Neural progenitor cell (in vitro differentiated cells): Measurements from ENCODE around the gene LSM6. TPM values are rescaled to one million over a fixed set of nuclear protein-coding genes. Genes with fewer than 3 reads are reported as not detected.

Experiments used
- DNase-seq: peaks from one replicate; pipeline ENCODE4 v3.0.0-alpha.2; 2016; ENCODE audit warnings: low spot score
- H2AFZ ChIP-seq: fragments of 200-600 bp; sonication (generic); replicated peaks from 2 replicates; pipeline ENCODE4 v1.6.1; 2016; ENCODE audit warnings: antibody characterized with exemption
- H3F3A ChIP-seq: fragments of 200-600 bp; sonication (generic); 2 replicates; pipeline ENCODE4 v1.6.1; 2016; ENCODE audit warnings: antibody characterized with exemption, low read depth
- H3K27ac ChIP-seq: fragments of 200-600 bp; sonication (generic); 2 replicates; pipeline ENCODE4 v1.5.1; 2016; ENCODE audit warnings: mild to moderate bottlenecking
- H3K27me3 ChIP-seq: fragments of 200-600 bp; sonication (generic); 2 replicates; pipeline ENCODE4 v1.6.1; 2016; ENCODE audit warnings: mild to moderate bottlenecking, moderate library complexity
- H3K36me3 ChIP-seq: fragments of 200-600 bp; sonication (generic); 2 replicates; pipeline ENCODE4 v1.5.1; 2016
- H3K4me1 ChIP-seq: fragments of 200-600 bp; sonication (generic); 2 replicates; pipeline ENCODE4 v1.6.1; 2016; ENCODE audit warnings: mixed run types
- H3K4me2 ChIP-seq: fragments of 200-600 bp; sonication (generic); 2 replicates; pipeline ENCODE4 v1.6.1; 2016
- H3K4me3 ChIP-seq: fragments of 200-600 bp; sonication (generic); 2 replicates; pipeline ENCODE4 v1.5.1; 2016
- H3K79me2 ChIP-seq: fragments of 200-600 bp; sonication (generic); 2 replicates; pipeline ENCODE4 v1.6.1; 2016; ENCODE audit warnings: low read depth
- H3K9ac ChIP-seq: fragments of 200-600 bp; sonication (generic); 2 replicates; pipeline ENCODE4 v1.6.1; 2016
- H3K9me3 ChIP-seq: fragments of 200-600 bp; sonication (generic); 2 replicates; pipeline ENCODE4 v1.5.1; 2016; ENCODE audit warnings: low read depth
- H4K20me1 ChIP-seq: fragments of 200-600 bp; sonication (generic); 2 replicates; pipeline ENCODE4 v1.6.1; 2016; ENCODE audit warnings: low read depth
- H3K27ac Mint-ChIP-seq: 3 replicates; pipeline ENCODE4 v1.8.0; 2021; ENCODE audit warnings: mixed read lengths
- H3K27me3 Mint-ChIP-seq: 2 replicates; pipeline ENCODE4 v1.8.0; 2022; ENCODE audit warnings: low read depth, mild to moderate bottlenecking, inconsistent platforms, moderate library complexity, mixed read lengths; ENCODE audit not compliant: insufficient read depth
- H3K36me3 Mint-ChIP-seq: 3 replicates; pipeline ENCODE4 v1.8.0; 2021; ENCODE audit warnings: mixed read lengths
- H3K4me1 Mint-ChIP-seq: 3 replicates; pipeline ENCODE4 v1.8.0; 2021; ENCODE audit warnings: mixed read lengths
- H3K4me3 Mint-ChIP-seq: 3 replicates; pipeline ENCODE4 v1.8.0; 2021; ENCODE audit warnings: mild to moderate bottlenecking, moderate library complexity, mixed read lengths
- H3K9me3 Mint-ChIP-seq: 3 replicates; pipeline ENCODE4 v1.8.0; 2020; ENCODE audit warnings: mixed read lengths
- CTCF ChIP-seq: fragments of 200-600 bp; sonication (generic); IDR thresholded peaks from 2 replicates; pipeline ENCODE4 v1.5.1; 2017; ENCODE audit warnings: antibody characterized with exemption, mild to moderate bottlenecking
- EZH2 ChIP-seq: fragments of 200-600 bp; sonication (generic); IDR thresholded peaks from 2 replicates; pipeline ENCODE4 v1.6.1; 2017; ENCODE audit warnings: antibody characterized with exemption, mild to moderate bottlenecking, moderate library complexity
- EZH2phosphoT487 ChIP-seq: fragments of 200-600 bp; sonication (generic); IDR thresholded peaks from 2 replicates; pipeline ENCODE4 v1.6.1; 2017; ENCODE audit warnings: antibody characterized with exemption
- total RNA-seq: library from RNA; depleted of rRNA; stranded (reverse); fragments of >200 nt; gene quantifications from 2 replicates; pipeline ENCODE4 v1.2.3, GENCODE V29; 2015; ENCODE audit warnings: low replicate concordance

The LSM6 gene
- total RNA-seq, 1 donor from 2014 or later, result 227 TPM

GRCh38 chr4:146194212-146194611 is 18.7 kb downstream of the LSM6 start:
- Histone ChIP-seq H3K4me1 (peaks cover 12% of the 10 kb centered on the region), H3K79me2 (no peaks in the 10 kb centered on the region), H3K4me2 (no peak overlapping the region), H3K4me3 (no peak overlapping the region), H3K27ac (no peak overlapping the region), H3K9me3 (no peaks in the 10 kb centered on the region), H3K9ac (no peak overlapping the region), H3K36me3 (peaks cover 6% of the 10 kb centered on the region), H2AFZ (no peak overlapping the region), H3F3A (peaks cover 4% of the 10 kb centered on the region), H4K20me1 (no peaks in the 10 kb centered on the region), H3K27me3 (no peaks in the 10 kb centered on the region)
- peaks cover 29% of the 10 kb centered on the region for H3K4me1 Mint-ChIP-seq
- H3K36me3 Mint-ChIP-seq, result peaks cover 18% of the 10 kb centered on the region
- no peak for DNase-seq
- H3K27me3 Mint-ChIP-seq, result no peaks in the 10 kb centered on the region
- no peak overlapping the region for H3K4me3 Mint-ChIP-seq
- TF ChIP-seq CTCF (no peak), EZH2 (no peak), EZH2phosphoT487 (no peak)
- no peak overlapping the region for H3K27ac Mint-ChIP-seq
- no peaks in the 10 kb centered on the region for H3K9me3 Mint-ChIP-seq

- H4K20me1 ChIP-seq, result no peaks in the 10 kb centered on the region
- H3K27ac ChIP-seq, result no peak overlapping the region
- H3K36me3 Mint-ChIP-seq, result peaks cover 3% of the 10 kb centered on the region
- H2AFZ ChIP-seq, result no peak overlapping the region
- no peaks in the 10 kb centered on the region for H3K36me3 ChIP-seq
- H3K27ac Mint-ChIP-seq, result no peak overlapping the region
- no peak for TF ChIP-seq EZH2phosphoT487
- no peak for TF ChIP-seq CTCF
- no peak for TF ChIP-seq EZH2
- no peak overlapping the region for H3K4me3 ChIP-seq
- no peak overlapping the region for H3K9ac ChIP-seq
- no peaks in the 10 kb centered on the region for H3K27me3 Mint-ChIP-seq
- DNase-seq, result no peak
- H3K4me2 ChIP-seq, result no peak overlapping the region
- H3K27me3 ChIP-seq, result no peaks in the 10 kb centered on the region
- H3K79me2 ChIP-seq, result no peaks in the 10 kb centered on the region
- no peaks in the 10 kb centered on the region for H3K4me1 Mint-ChIP-seq
- H3K9me3 ChIP-seq, result no peaks in the 10 kb centered on the region
- no peaks in the 10 kb centered on the region for H3F3A ChIP-seq
- H3K4me1 ChIP-seq, result no peaks in the 10 kb centered on the region
- no peaks in the 10 kb centered on the region for H3K9me3 Mint-ChIP-seq
- H3K4me3 Mint-ChIP-seq, result no peak overlapping the region
These were observed 27.1 kb downstream of the LSM6 start for GRCh38 chr4:146202665-146203064.

GRCh38 chr4:146207410-146207809 is 31.9 kb downstream of the LSM6 start:
- TF ChIP-seq EZH2phosphoT487, result no peak
- Mint-ChIP-seq H3K9me3 (no peaks in the 10 kb centered on the region), H3K27me3 (no peaks in the 10 kb centered on the region), H3K27ac (no peak overlapping the region), H3K4me1 (no peaks in the 10 kb centered on the region), H3K4me3 (no peak overlapping the region), H3K36me3 (no peaks in the 10 kb centered on the region)
- no peaks in the 10 kb centered on the region for H3K27me3 ChIP-seq
- H4K20me1 ChIP-seq, result no peaks in the 10 kb centered on the region
- no peak overlapping the region for H3K9ac ChIP-seq
- H3K4me1 ChIP-seq, result no peaks in the 10 kb centered on the region
- no peak overlapping the region for H2AFZ ChIP-seq
- H3K79me2 ChIP-seq, result no peaks in the 10 kb centered on the region
- no peaks in the 10 kb centered on the region for H3K9me3 ChIP-seq
- H3K36me3 ChIP-seq, result no peaks in the 10 kb centered on the region
- no peaks in the 10 kb centered on the region for H3F3A ChIP-seq
- no peak overlapping the region for H3K4me3 ChIP-seq
- H3K27ac ChIP-seq, result no peak overlapping the region
- no peak overlapping the region for H3K4me2 ChIP-seq
- DNase-seq, result no peak

- Histone ChIP-seq H3K27me3 (no peaks in the 10 kb centered on the region), H3K9me3 (no peaks in the 10 kb centered on the region), H3K4me2 (no peak overlapping the region), H3K9ac (no peak overlapping the region), H4K20me1 (no peaks in the 10 kb centered on the region), H3K4me3 (no peak overlapping the region), H3K4me1 (no peaks in the 10 kb centered on the region), H3K79me2 (no peaks in the 10 kb centered on the region), H3F3A (no peaks in the 10 kb centered on the region), H2AFZ (no peak overlapping the region), H3K27ac (no peak overlapping the region), H3K36me3 (no peaks in the 10 kb centered on the region)
- no peak for DNase-seq
- no peaks in the 10 kb centered on the region for H3K36me3 Mint-ChIP-seq
- no peaks in the 10 kb centered on the region for H3K27me3 Mint-ChIP-seq
- no peaks in the 10 kb centered on the region for H3K4me1 Mint-ChIP-seq
- no peak overlapping the region for H3K27ac Mint-ChIP-seq
- no peak overlapping the region for H3K4me3 Mint-ChIP-seq
- TF ChIP-seq EZH2phosphoT487, result no peak
- TF ChIP-seq CTCF, result no peak
- H3K9me3 Mint-ChIP-seq, result no peaks in the 10 kb centered on the region
These were observed 35.4 kb downstream of the LSM6 start for GRCh38 chr4:146210890-146211289.
